HepG2 (cell line): Measurements from ENCODE around the gene ACSS3. TPM values are rescaled to one million over a fixed set of nuclear protein-coding genes. Genes with fewer than 3 reads are reported as not detected.
A peak's percentile ranks its signal among the peaks of the same experiment; 100 is the strongest.

Experiments
- ATAC-seq: fragments of 200-7000 bp; cut with Tn5 transposase; 3 replicates; pipeline ENCODE4 v1.9.1; 2020; ENCODE audit warnings: mild to moderate bottlenecking, moderate library complexity
- BruUV-seq: library from RNA; stranded (reverse); fragments of 400-500 nt; replicated peaks from 2 replicates; lab custom pipeline; 2021; lab: Mats Ljungman, UMichigan
- CTCF ChIA-PET: fragments of 300-600 bp; formaldehyde crosslinking; extraction: SDS; loops from one replicate; lab custom pipeline; 2021; ENCODE audit warnings: low total read pairs, inconsistent platforms, low intra/inter-chr PET ratio; lab: Yijun Ruan, JAX
- POLR2A ChIA-PET: fragments of 350-600 bp; sonication (Branson Sonifier 250); formaldehyde crosslinking; loops from one replicate; lab custom pipeline; 2020; ENCODE audit warnings: antibody characterized with exemption, inconsistent platforms; lab: Yijun Ruan, JAX
- DNase-seq: peaks from one replicate; pipeline ENCODE4 v3.0.0-alpha.2; 2015; ENCODE audit warnings: low spot score
- FAIRE-seq: peaks from 3 replicates; lab custom pipeline; 2011; peaks lifted over from hg19 to GRCh38; lab: Jason Lieb, UNC
- H2AFZ ChIP-seq: one replicate; pipeline ENCODE4 v1.6.1; 2011; ENCODE audit warnings: low read length, inconsistent platforms
- H3K27ac ChIP-seq: fragments of 300-600 bp; 3 replicates; pipeline ENCODE4 v1.8.0; 2011; ENCODE audit warnings: mixed run types, mild to moderate bottlenecking, mixed read lengths, low read length, inconsistent platforms; ENCODE audit not compliant: insufficient read depth; ENCODE audit errors: extremely low read length
- H3K27me3 ChIP-seq, 2 experiments: fragments of 200-600 bp in 1 of 2; 2 replicates in 1 of 2; 3 replicates in 1 of 2; pipeline versions ENCODE4 v1.6.0 to v1.8.0; 2011; ENCODE audit warnings: low read length in 2 of 2, mild to moderate bottlenecking in 2 of 2, moderate library complexity in 2 of 2, inconsistent platforms in 1 of 2; ENCODE audit not compliant: insufficient read depth in 2 of 2, control insufficient read depth in 1 of 2
- H3K36me3 ChIP-seq, 2 experiments: fragments of 200-600 bp in 1 of 2; replicated peaks in 1 of 2; 2 replicates in 1 of 2; 3 replicates in 1 of 2; pipeline versions ENCODE4 v1.5.1 to v1.8.0; 2011; ENCODE audit warnings: low read length in 2 of 2, inconsistent platforms in 1 of 2; ENCODE audit not compliant: insufficient read depth in 2 of 2, control insufficient read depth in 1 of 2
- H3K4me1 ChIP-seq: 2 replicates; pipeline ENCODE4 v1.5.1; 2012; ENCODE audit warnings: low read length, inconsistent platforms; ENCODE audit not compliant: insufficient read depth
- H3K4me2 ChIP-seq: 2 replicates; pipeline ENCODE4 v1.6.0; 2011; ENCODE audit warnings: low read depth, low read length, inconsistent platforms
- H3K4me3 ChIP-seq, 3 experiments: fragments of 200-600 bp in 1 of 3; sonication (generic), shearing (Covaris generic) in 1 of 3; replicated peaks in 1 of 3; 2 replicates each; pipeline ENCODE4 v1.5.1; 2011 to 2016; ENCODE audit warnings: low read length in 3 of 3, inconsistent platforms in 2 of 3, low read depth in 2 of 3, mild to moderate bottlenecking in 2 of 3, control low read depth in 1 of 3, mixed read lengths in 1 of 3; ENCODE audit not compliant: insufficient read depth in 1 of 3
- H3K79me2 ChIP-seq: one replicate; pipeline ENCODE4 v1.6.1; 2011; ENCODE audit warnings: low read length, inconsistent platforms; ENCODE audit not compliant: insufficient read depth
- H3K9ac ChIP-seq: 2 replicates; pipeline ENCODE4 v1.6.0; 2011; ENCODE audit warnings: mild to moderate bottlenecking, low read depth, low read length, inconsistent platforms; ENCODE audit not compliant: insufficient read depth
- H3K9me3 ChIP-seq: 2 replicates; pipeline ENCODE4 v1.5.1; 2012; ENCODE audit warnings: mild to moderate bottlenecking, low read length
- H4K20me1 ChIP-seq: 2 replicates; pipeline ENCODE4 v1.6.0; 2011; ENCODE audit warnings: inconsistent platforms, mild to moderate bottlenecking, low read length, moderate library complexity; ENCODE audit not compliant: insufficient read depth
- CTCF ChIP-seq: sonication (generic); formaldehyde crosslinking; IDR thresholded peaks from 2 replicates; pipeline ENCODE4 v1.5.0; 2020; ENCODE audit warnings: mild to moderate bottlenecking, missing genetic modification reagents, moderate library complexity
- FOSL2 ChIP-seq: sonication (generic); formaldehyde crosslinking; IDR thresholded peaks from 2 replicates; pipeline ENCODE4 v1.4.0; 2020; ENCODE audit warnings: missing genetic modification reagents
- KAT8 ChIP-seq: IDR thresholded peaks from 2 replicates; pipeline ENCODE4 v1.6.1; 2016; ENCODE audit warnings: missing genetic modification reagents, missing compliant biosample characterization
- RBM22 ChIP-seq: fragments of 200-400 bp; formaldehyde crosslinking; optimal IDR thresholded peaks from 2 replicates; pipeline ENCODE3; 2017; ENCODE audit warnings: mild to moderate bottlenecking, low read length, moderate library complexity
- SNAPC4 ChIP-seq: sonication (generic); formaldehyde crosslinking; IDR thresholded peaks from 2 replicates; pipeline ENCODE4 v1.4.0; 2020; ENCODE audit warnings: mild to moderate bottlenecking, missing genetic modification reagents
- STAG1 ChIP-seq: sonication (generic); formaldehyde crosslinking; IDR thresholded peaks from 2 replicates; pipeline ENCODE4 v1.4.0; 2020; ENCODE audit warnings: missing genetic modification reagents
- ZFP37 ChIP-seq: sonication (generic); formaldehyde crosslinking; IDR thresholded peaks from 2 replicates; pipeline ENCODE4 v1.4.0; 2020; ENCODE audit warnings: missing genetic modification reagents, borderline replicate concordance
- ZNF362 ChIP-seq: sonication (generic); formaldehyde crosslinking; IDR thresholded peaks from 2 replicates; pipeline ENCODE4 v1.4.0; 2020; ENCODE audit warnings: missing genetic modification reagents, mild to moderate bottlenecking, borderline replicate concordance
- WGBS: methylation state at CpG from one replicate; pipeline ENCODE4 v1.1.6; 2017; ENCODE audit warnings: low lambda C conversion rate; 5-methylcytosine and 5-hydroxymethylcytosine counted together
- in situ Hi-C: cut with HindIII; loops from 2 replicates; pipeline ENCODE4 v1.10.0; 2017; ENCODE audit warnings: low pct_unique_long_range_greater_than_20kb; ENCODE audit not compliant: extremely low pct_ligation_motif_present
- intact Hi-C: fragments of 100-400 bp; cut with micrococcal nuclease; formaldehyde crosslinking; loops from one replicate; pipeline ENCODE4 v1.10.0; 2022; ENCODE audit not compliant: unreplicated experiment
- polyA plus RNA-seq, 8 experiments: library from polyadenylated mRNA; depleted of rRNA in 3 of 8; stranded (reverse) in 7 of 8; unstranded in 1 of 8; fragments of >200 nt; fragmentation: Illumina TruSeq in 4 of 8; extraction: Trizol in 4 of 8; gene quantifications; 2 replicates each; pipeline versions ENCODE4 v1.2.1 to v1.2.3, GENCODE V29; 2011 to 2016; ENCODE audit warnings: low read depth in 4 of 8, missing spikeins in 1 of 8, mixed read lengths in 1 of 8; ENCODE audit not compliant: insufficient read depth in 1 of 8
- total RNA-seq, 5 experiments: library from RNA; depleted of rRNA; stranded (reverse); fragments of >200 nt; fragmentation: Illumina TruSeq; extraction: Trizol; gene quantifications; 2 replicates each; pipeline ENCODE4 v1.2.3, GENCODE V29; 2016; ENCODE audit warnings: low read depth in 1 of 5

Gene ACSS3
- total and polyA plus RNA-seq, 2 of the 13 experiments (the other 11 are each of a cell fraction or from before 2014, with no cell fraction given): 79.5 to 86.3 TPM

GRCh38 chr12:81257947-81258551 is 180.2 kb downstream of the ACSS3 start (continued):
- TF ChIP-seq ZNF362 (CRISPR knock-in tag) (0 out of 2 replicates have a peak, but pooled peaks have one; percentile 36), CTCF (peak; percentile 41), ZFP37 (no peak), STAG1 (CRISPR knock-in tag) (peak; percentile 67), FOSL2 (CRISPR knock-in tag) (no peak)

- H3K27me3 ChIP-seq: no peaks in the 10 kb centered on the region
- no peak for ATAC-seq
- no peaks in the 10 kb centered on the region for H3K4me1 ChIP-seq
- H3K79me2 ChIP-seq: no peaks in the 10 kb centered on the region
- H3K36me3 ChIP-seq: peaks cover 4 to 9% of the 10 kb centered on the region in 2 experiments; a peak in 3 of 5 replicates
- H3K4me3 ChIP-seq: no peak overlapping the region
- no peak for FAIRE-seq
- ChIA-PET CTCF (no interaction called here), POLR2A (no interaction called here)
- no TSS peak for BruUV-seq
- 97% methylated on average over 4 of the region's 4 CpGs for WGBS
- H3K9ac ChIP-seq: no peak overlapping the region
- TF ChIP-seq KAT8 (CRISPR knock-in tag) (no peak), SNAPC4 (CRISPR knock-in tag) (no peak), RBM22 (peak; percentile 67)
- DNase-seq: no peak
- no peak overlapping the region for H3K4me2 ChIP-seq
- no peak overlapping the region for H3K27ac ChIP-seq
- H4K20me1 ChIP-seq: no peaks in the 10 kb centered on the region
- in situ Hi-C loops: no loop called here
- H2AFZ ChIP-seq: no peak overlapping the region
- no peaks in the 10 kb centered on the region for H3K9me3 ChIP-seq
- intact Hi-C loops: loop anchor here (5.0 kb wide), 1 partner anchor 422 kb away; no protein-coding TSS in a partner anchor
Measured at GRCh38 chr12:81259360-81259759, 181.5 kb downstream of the ACSS3 start.
